Heart right ventricle (tissue), 16 donors: ENCODE measurements around the gene ANXA6. TPM values are rescaled to one million over a fixed set of nuclear protein-coding genes. Genes with fewer than 3 reads are reported as not detected.
A peak's percentile ranks its signal among the peaks of the same experiment; 100 is the strongest.

Source experiments
- ATAC-seq, 8 donors: fragments of 200-7000 bp; cut with Tn5 transposase; one replicate each; pipeline ENCODE4 v1.9.1; 2020; ENCODE audit warnings: mild to moderate bottlenecking in 8 of 8, moderate library complexity in 8 of 8, moderate number of reproducible peaks in 1 of 8
- DNase-seq, 2 donors: peaks; one replicate each; pipeline ENCODE4 v3.0.0-alpha.2; 2020
- H3K27ac ChIP-seq, 10 donors: fragments of 200-600 bp; sonication (generic) in 2 of 10; one replicate each; pipeline versions ENCODE4 v1.5.0 to v1.8.0; 2020 to 2022; ENCODE audit warnings: mild to moderate bottlenecking in 3 of 10
- H3K27me3 ChIP-seq, 7 donors: fragments of 200-600 bp; one replicate each; pipeline ENCODE4 v1.8.0; 2021 to 2022; ENCODE audit warnings: mild to moderate bottlenecking in 2 of 7
- H3K36me3 ChIP-seq, 9 donors: fragments of 200-600 bp; sonication (generic) in 1 of 9; one replicate each; pipeline versions ENCODE4 v1.5.0 to v1.8.0; 2020 to 2022; ENCODE audit warnings: mild to moderate bottlenecking in 2 of 9
- H3K4me1 ChIP-seq, 9 donors: fragments of 200-600 bp; sonication (generic) in 1 of 9; one replicate each; pipeline versions ENCODE4 v1.5.0 to v1.8.0; 2020 to 2022; ENCODE audit warnings: mild to moderate bottlenecking in 4 of 9
- H3K4me3 ChIP-seq, 10 donors: fragments of 200-600 bp; sonication (generic) in 2 of 10; one replicate each; pipeline versions ENCODE4 v1.5.0 to v1.8.0; 2020 to 2022; ENCODE audit warnings: mild to moderate bottlenecking in 7 of 10, moderate library complexity in 2 of 10
- H3K9me3 ChIP-seq, 11 donors: fragments of 200-600 bp in 10 of 11; sonication (generic) in 2 of 11; one replicate each; pipeline versions ENCODE4 v1.5.0 to v1.8.0; 2013 to 2022; ENCODE audit warnings: mild to moderate bottlenecking in 2 of 11, control low read depth in 1 of 11, moderate library complexity in 1 of 11
- CTCF ChIP-seq, 9 donors: fragments of 200-600 bp; sonication (generic) in 2 of 9; IDR thresholded peaks; one replicate each; pipeline versions ENCODE4 v1.5.0 to v1.8.0; 2021 to 2022; ENCODE audit warnings: antibody characterized with exemption in 9 of 9, mild to moderate bottlenecking in 5 of 9, moderate library complexity in 1 of 9
- WGBS, 2 donors: extraction: QIAGEN DNeasy Blood & Tissue Kit; methylation state at CpG; one replicate each; pipeline ENCODE4 v1.1.7; 2013; ENCODE audit warnings: inconsistent platforms in 1 of 2; 5-methylcytosine and 5-hydroxymethylcytosine counted together
- intact Hi-C, 10 donors: fragments of 100-400 bp; cut with DNase I; formaldehyde crosslinking; loops; one replicate each; pipeline versions ENCODE4 v1.11.1 to v1.14.2; 2022
- polyA plus RNA-seq, 2 donors: library from polyadenylated mRNA; stranded (reverse); fragments of 200-250 nt; gene quantifications; one replicate each; pipeline ENCODE4 v1.2.3, GENCODE V29; 2013
- total RNA-seq, 10 donors: library from RNA; stranded (reverse); fragmentation: NEBNext Ultra II Directional in 3 of 10; extraction: Animal tissue kit (Norgen Biotek cat#: 25700) in 3 of 10; gene quantifications; one replicate each; pipeline versions ENCODE4 v1.2.1 to v1.2.4, GENCODE V29; 2021 to 2023
- donor health status: Arrhythmogenic right ventricular cardiomyopathy.
- donor health status: ischemic (EF 13 %, LVEDD 7.1; RV severe dilation, severe dysfunction).
- donor health status: healthy with polysubstance abuse.
- donor health status: DM: no; HTN: yes; CAD: no.
- donor health status: DM: no; HTN: no; CAD: no.
- donor health status: ischemic (EF 25% LVEDD 6.9; RV normal size, moderate dysfunction).
- donor health status: ischemic (EF 25% LVEDD 5.7; RV mildly dilated, moderate dysfunction).
- donor health status: healthy.
- donor health status: DM: yes; HTN: yes; CAD: no.
- donor health status: Ischemic cardiomyopathy.
- donor health status: ischemic (EF 35%, LVEDD 5.7; RV mildly dilated, moderate dysfunction).
- donor health status: nonischemic (EF 11% LVEDD 7.7; RV severe dilation, severe dysfunction).
- donor health status: DM: yes; HTN: yes; CAD: no.
- donor health status: PGD.
- donor health status: ischemic (EF 29% LVEDD 5.4; RV normal size, mild dysfunction).
- donor health status: nonischemic (EF 23%, LVEDD 6.1; RV moderate dilation, normal function).

The ANXA6 gene
- total and polyA plus RNA-seq, 12 donors = 137 to 275 (median 218) TPM

- peaks cover 25 to 73% (median 65%) of the 10 kb centered on the region in 9 donors for H3K4me1 ChIP-seq
- intact Hi-C loops = loop anchor here in 2 of 10 donors (5.0 kb wide), 3 partner anchors 81 to 149 kb away; no protein-coding TSS in a partner anchor
- peak in 4 of 8 donors; percentile 9 to 53 (median 26) for ATAC-seq
Observed at GRCh38 chr5:151155775-151156506, 1.6 kb downstream of the ANXA6 start.

DNA sequence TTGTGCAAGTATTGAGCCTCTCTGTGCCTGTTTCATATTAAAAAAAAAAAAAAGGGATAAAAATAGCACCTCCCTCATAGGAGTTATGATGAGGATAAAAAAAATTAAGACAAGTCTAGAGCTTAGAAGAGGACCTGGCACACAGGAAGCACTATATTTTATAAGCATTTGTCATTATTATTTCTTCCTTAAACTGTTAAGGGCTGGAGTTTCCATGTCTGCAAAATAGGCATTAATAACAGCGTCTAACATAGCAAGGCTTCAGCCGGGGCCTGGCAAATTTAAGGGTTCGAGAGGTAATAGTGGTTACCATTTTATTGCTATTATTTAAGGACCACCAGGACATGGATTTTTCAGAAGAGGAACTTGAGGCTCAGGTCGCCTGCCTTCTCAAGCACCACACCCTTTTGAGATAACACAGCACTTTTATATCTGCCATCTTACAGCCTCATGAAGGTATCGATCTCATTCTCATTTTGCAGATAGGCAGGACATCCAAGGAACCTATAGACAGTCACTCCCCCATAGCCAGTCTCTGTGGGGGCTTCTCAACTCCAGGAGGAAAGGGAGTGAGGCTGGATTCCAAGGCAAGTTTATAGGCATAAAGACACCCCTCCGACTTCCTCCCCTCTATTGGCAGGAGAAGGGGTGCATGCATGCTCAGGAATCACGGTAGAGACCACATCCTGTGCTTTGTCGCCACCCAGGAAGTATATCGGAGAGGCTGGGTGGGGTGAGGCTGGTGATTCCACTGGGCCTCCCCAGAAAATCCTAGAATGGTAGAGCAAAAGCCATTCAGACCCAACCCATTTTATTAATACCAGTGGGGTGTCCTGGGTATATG is 2.4 kb downstream of the ANXA6 start:
- ATAC-seq = no peak
- intact Hi-C loops = loop anchor here in 2 of 10 donors (5.0 kb wide), 3 partner anchors 82 to 148 kb away; no protein-coding TSS in a partner anchor
- WGBS, 2 donors = 41% methylated on average over 9 of the region's 9 CpGs

More at GRCh38 chr5:151155775-151156506, 1.6 kb downstream of the ANXA6 start:
- DNase-seq = peak; percentile 26 to 32
- peaks cover 0 to 13% (median 0%) of the 10 kb centered on the region in 9 donors for H3K36me3 ChIP-seq
- no peaks in the 10 kb centered on the region for H3K9me3 ChIP-seq
- H3K4me3 ChIP-seq = peak overlapping the region; percentile 58 to 95 (median 84)
- peak in 2 of 9 donors; percentile 16 to 20 for TF ChIP-seq CTCF (IDR thresholded peaks at IDR 0.05)
- peak overlapping the region; percentile 61 to 96 (median 89) for H3K27ac ChIP-seq
- no peaks in the 10 kb centered on the region for H3K27me3 ChIP-seq
- WGBS, 2 donors = 11 to 22% methylated on average over 9 of the region's 9 CpGs

DNA sequence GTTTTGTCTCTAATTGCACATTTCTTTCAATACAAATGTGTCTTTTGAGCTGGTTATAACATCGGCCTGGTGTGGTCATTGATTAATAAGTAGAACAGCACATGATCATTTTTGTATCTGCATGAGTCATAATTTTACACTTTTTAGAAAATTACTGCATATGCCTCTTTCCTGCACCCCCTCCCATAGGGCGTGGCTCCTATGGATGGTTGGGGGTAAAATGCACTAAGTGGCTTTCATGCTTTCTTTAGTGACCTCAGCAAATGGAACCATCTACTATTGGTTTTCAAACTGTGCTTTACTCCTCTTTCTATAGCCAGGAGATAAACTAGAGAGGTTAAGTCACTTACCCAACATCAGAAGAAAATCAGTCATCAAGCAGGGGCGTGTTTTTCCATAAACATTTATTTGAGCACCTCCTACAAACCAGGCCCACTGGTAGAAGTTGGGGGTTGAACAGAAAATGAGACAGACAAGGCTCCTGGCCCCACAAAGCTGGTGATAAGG is 3.8 kb downstream of the ANXA6 start:
- intact Hi-C loops = no loop called here

More for the DNA sequence above, 2.4 kb downstream of the ANXA6 start:
- Histone ChIP-seq H3K9me3 (no peaks in the 10 kb centered on the region), H3K4me1 (peaks cover 33 to 81% (median 73%) of the 10 kb centered on the region in 9 donors), H3K4me3 (peak overlapping the region in 9 of 10 donors; percentile 58 to 95 (median 85)), H3K27me3 (no peaks in the 10 kb centered on the region), H3K27ac (peak overlapping the region in 9 of 10 donors; percentile 86 to 96 (median 89)), H3K36me3 (peaks cover 0 to 13% (median 0%) of the 10 kb centered on the region in 9 donors)
- no peak for TF ChIP-seq CTCF (IDR thresholded peaks at IDR 0.05)
- no peak for DNase-seq

More for the DNA sequence above, 3.8 kb downstream of the ANXA6 start:
- 85 to 90% methylated on average over 3 of the region's 3 CpGs for WGBS, 2 donors
- ATAC-seq = no peak
- TF ChIP-seq CTCF (IDR thresholded peaks at IDR 0.05) = no peak
- peaks cover 0 to 13% (median 0%) of the 10 kb centered on the region in 9 donors for H3K36me3 ChIP-seq
- H3K9me3 ChIP-seq = no peaks in the 10 kb centered on the region
- no peak overlapping the region for H3K4me3 ChIP-seq
- no peaks in the 10 kb centered on the region for H3K27me3 ChIP-seq
- peaks cover 35 to 93% (median 80%) of the 10 kb centered on the region in 9 donors for H3K4me1 ChIP-seq
- peak overlapping the region in 1 of 10 donors; percentile 92 for H3K27ac ChIP-seq
- no peak for DNase-seq
